ENCODE results near the gene IFT122.

DNA sequence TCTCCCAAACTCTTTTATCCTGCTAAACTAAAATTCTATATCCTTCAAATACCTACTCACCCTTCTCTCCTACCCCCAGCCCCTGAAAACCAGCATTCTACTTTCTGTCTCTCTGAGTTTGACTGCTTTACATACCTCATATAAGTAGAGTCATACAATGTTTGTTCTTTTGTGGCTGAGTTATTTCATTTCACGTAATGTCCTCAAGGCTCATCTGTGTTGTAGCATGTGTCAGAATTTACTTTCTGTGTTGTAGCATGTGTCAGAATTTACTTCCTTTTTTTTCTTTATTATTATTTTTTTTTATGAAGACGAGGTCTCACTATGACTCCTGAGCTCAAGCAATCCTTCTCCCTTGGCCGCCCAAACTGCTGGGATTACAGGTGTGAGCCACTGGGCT, 20.1 kb downstream of the IFT122 start:
- no peak for TF ChIP-seq POLR2A (IDR thresholded peaks at IDR 0.05)
- TF ChIP-seq, protein P1, sequence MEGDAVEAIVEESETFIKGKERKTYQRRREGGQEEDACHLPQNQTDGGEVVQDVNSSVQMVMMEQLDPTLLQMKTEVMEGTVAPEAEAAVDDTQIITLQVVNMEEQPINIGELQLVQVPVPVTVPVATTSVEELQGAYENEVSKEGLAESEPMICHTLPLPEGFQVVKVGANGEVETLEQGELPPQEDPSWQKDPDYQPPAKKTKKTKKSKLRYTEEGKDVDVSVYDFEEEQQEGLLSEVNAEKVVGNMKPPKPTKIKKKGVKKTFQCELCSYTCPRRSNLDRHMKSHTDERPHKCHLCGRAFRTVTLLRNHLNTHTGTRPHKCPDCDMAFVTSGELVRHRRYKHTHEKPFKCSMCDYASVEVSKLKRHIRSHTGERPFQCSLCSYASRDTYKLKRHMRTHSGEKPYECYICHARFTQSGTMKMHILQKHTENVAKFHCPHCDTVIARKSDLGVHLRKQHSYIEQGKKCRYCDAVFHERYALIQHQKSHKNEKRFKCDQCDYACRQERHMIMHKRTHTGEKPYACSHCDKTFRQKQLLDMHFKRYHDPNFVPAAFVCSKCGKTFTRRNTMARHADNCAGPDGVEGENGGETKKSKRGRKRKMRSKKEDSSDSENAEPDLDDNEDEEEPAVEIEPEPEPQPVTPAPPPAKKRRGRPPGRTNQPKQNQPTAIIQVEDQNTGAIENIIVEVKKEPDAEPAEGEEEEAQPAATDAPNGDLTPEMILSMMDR (IDR thresholded peaks at IDR 0.05), result no peak
- no peak for TF ChIP-seq POLR2AphosphoS5 (IDR thresholded peaks at IDR 0.05)
